Measurements from ENCODE around the gene RRAGB. TPM values are rescaled to one million over a fixed set of nuclear protein-coding genes. Genes with fewer than 3 reads are reported as not detected.
"Not testable (repeated sequence)": the region's sequence is repeated elsewhere in the genome, so short reads cannot be mapped to it uniquely, and the experiment has no call there.

Gene RRAGB
- total RNA-seq (10 to 100 TPM; 13.9 to 56.5 (median 47.8) TPM), polyA plus RNA-seq (10 to 100 TPM in 2 of 3 donors, 1 to 10 TPM in 1; 9.2 to 13.9 (median 11.0) TPM)
- long read RNA-seq, donor 1, partial matches to known transcripts = 0 of 1 reads
- long read RNA-seq, donor 1, other reads (novel, unspliced or antisense) = 0 of 1 reads
- long read RNA-seq, donor 2, partial matches to known transcripts = 0 of 2 reads
- long read RNA-seq, donor 2, other reads (novel, unspliced or antisense) = 0 of 2 reads
- long read RNA-seq, donor 3 = 0 reads
- long read RNA-seq, donor 4 = 0 reads
- long read RNA-seq, donor 5, transcript RRAGB-202 (10 exons, 2,061 nt) = major isoform, 6 of 8 reads
- long read RNA-seq, donor 5, partial matches to known transcripts = 0 of 8 reads
- long read RNA-seq, donor 5, other reads (novel, unspliced or antisense) = 0 of 8 reads
- long read RNA-seq, donor 6, transcript RRAGB-202 (10 exons, 2,061 nt) = major isoform, 7 of 14 reads
- long read RNA-seq, donor 6, partial matches to known transcripts = 5 of 14 reads
- long read RNA-seq, donor 6, other reads (novel, unspliced or antisense) = 0 of 14 reads
- long read RNA-seq, donor 7, partial matches to known transcripts = 0 of 3 reads
- long read RNA-seq, donor 7, other reads (novel, unspliced or antisense) = 0 of 3 reads
- long read RNA-seq, donor 8, partial matches to known transcripts = 0 of 6 reads
- long read RNA-seq, donor 8, other reads (novel, unspliced or antisense) = 0 of 6 reads
- long read RNA-seq, donor 9, transcript RRAGB-202 (10 exons, 2,061 nt) = major isoform, 6 of 6 reads
- long read RNA-seq, donor 9, partial matches to known transcripts = 0 of 6 reads
- long read RNA-seq, donor 9, other reads (novel, unspliced or antisense) = 0 of 6 reads
- long read RNA-seq, donor 10, partial matches to known transcripts = 0 of 1 reads
- long read RNA-seq, donor 10, other reads (novel, unspliced or antisense) = 0 of 1 reads

GRCh38 chrX:55717521-55718497 lies at the start of gene RRAGB:
Gene RRAGB, plus strand, starts transcription at chrX:55717749. Its CDS starts 579 bp downstream, at chrX:55718328.
- intact Hi-C loops (cut with DNase I; ENCODE audit: low total_unique reads) = no loop called here
- H3K4me3 ChIP-seq = peak within 1 kb of the TSS; percentile 53 to 64 (median 61)
- H3K27me3 ChIP-seq = no peaks in the 10 kb centered on the region
- peaks cover 0 to 22% (median 13%) of the 10 kb centered on the region in 4 donors for H3K4me1 ChIP-seq
- peak in 1 of 3 donors; percentile 54 for TF ChIP-seq POLR2AphosphoS5 (IDR thresholded peaks at IDR 0.05)
- no peak for TF ChIP-seq EP300 (IDR thresholded peaks at IDR 0.05)
- TF ChIP-seq POLR2A (IDR thresholded peaks at IDR 0.05) = no peak
- TF ChIP-seq CTCF (IDR thresholded peaks at IDR 0.05) = peak in 5 of 7 experiments; percentile 29 to 65 (median 49)
- H3K27ac ChIP-seq = peak within 1 kb of the TSS; percentile 88 to 93 (median 92)
- peaks cover 0 to 10% (median 6%) of the 10 kb centered on the region in 4 donors for H3K36me3 ChIP-seq
- no peaks in the 10 kb centered on the region for H3K9me3 ChIP-seq
- DNase-seq = peak; percentile 92 to 97
- WGBS, 5 donors = 0 to 53% (median 8%) methylated on average over 24 to 46 of the region's 46 CpGs

GRCh38 chrX:55668084-55668483 lies 49.5 kb upstream of the RRAGB start:
- Histone ChIP-seq H3K4me1 (no peaks in the 10 kb centered on the region), H3K36me3 (no peaks in the 10 kb centered on the region), H3K27me3 (no peaks in the 10 kb centered on the region), H3K4me3 (no peak overlapping the region), H3K9me3 (peaks cover 0 to 39% (median 13%) of the 10 kb centered on the region in 4 donors), H3K27ac (no peak overlapping the region)
- intact Hi-C loops (cut with DNase I; ENCODE audit: low total_unique reads) = no loop called here
- DNase-seq = no peak
- TF ChIP-seq POLR2A (IDR thresholded peaks at IDR 0.05) = no peak
- no peak for TF ChIP-seq EP300 (IDR thresholded peaks at IDR 0.05)
- TF ChIP-seq POLR2AphosphoS5 (IDR thresholded peaks at IDR 0.05) = no peak
- no peak for TF ChIP-seq CTCF (IDR thresholded peaks at IDR 0.05)
- WGBS, 5 donors = 45 to 90% (median 58%) methylated on average over 1 of the region's 1 CpG

GRCh38 chrX:55688579-55688978 lies 29.0 kb upstream of the RRAGB start:
- H3K4me3 ChIP-seq; H3K27me3 ChIP-seq; DNase-seq; H3K4me1 ChIP-seq; H3K36me3 ChIP-seq; intact Hi-C loops (cut with DNase I; ENCODE audit: low total_unique reads); H3K27ac ChIP-seq: not testable (repeated sequence)
- peaks cover 0 to 40% (median 10%) of the 10 kb centered on the region in 4 donors for H3K9me3 ChIP-seq
- 60 to 86% (median 68%) methylated on average over 9 to 10 of the region's 10 CpGs for WGBS, 5 donors

GRCh38 chrX:55695227-55696018 lies 22.1 kb upstream of the RRAGB start:
- Histone ChIP-seq H3K36me3 (no peaks in the 10 kb centered on the region), H3K4me1 (no peaks in the 10 kb centered on the region), H3K27ac (no peak overlapping the region), H3K9me3 (peaks cover 0 to 13% (median 0%) of the 10 kb centered on the region in 4 donors), H3K4me3 (no peak overlapping the region), H3K27me3 (no peaks in the 10 kb centered on the region)
- intact Hi-C loops (cut with DNase I; ENCODE audit: low total_unique reads) = no loop called here
- 65 to 74% (median 73%) methylated on average over 5 of the region's 5 CpGs for WGBS, 5 donors
- no peak for DNase-seq
- TF ChIP-seq POLR2AphosphoS5 (IDR thresholded peaks at IDR 0.05) (no peak), POLR2A (IDR thresholded peaks at IDR 0.05) (no peak), EP300 (IDR thresholded peaks at IDR 0.05) (no peak), CTCF (IDR thresholded peaks at IDR 0.05) (no peak)
